NCI-H146 (cell line): ENCODE measurements around the gene PASK.
"Not testable (repeated sequence)": the region's sequence is repeated elsewhere in the genome, so short reads cannot be mapped to it uniquely, and the experiment has no call there.

Source experiments
- DNase-seq: peaks from one replicate; lab custom pipeline; 2025; lab: John Stamatoyannopoulos, UW

The PASK gene

GRCh38 chr2:241148891-241149674, at the start of gene PASK:
TSS of gene PASK (minus strand) at chr2:241149472. CDS start at chr2:241143032, 6,440 bp downstream.
- DNase-seq: peak; percentile 97

- DNase-seq: no peak
Observed at GRCh38 chr2:241198381-241199279, 49.4 kb upstream of the PASK start.

GRCh38 chr2:241197947-241198346, 48.7 kb upstream of the PASK start:
- no peak for DNase-seq

DNA sequence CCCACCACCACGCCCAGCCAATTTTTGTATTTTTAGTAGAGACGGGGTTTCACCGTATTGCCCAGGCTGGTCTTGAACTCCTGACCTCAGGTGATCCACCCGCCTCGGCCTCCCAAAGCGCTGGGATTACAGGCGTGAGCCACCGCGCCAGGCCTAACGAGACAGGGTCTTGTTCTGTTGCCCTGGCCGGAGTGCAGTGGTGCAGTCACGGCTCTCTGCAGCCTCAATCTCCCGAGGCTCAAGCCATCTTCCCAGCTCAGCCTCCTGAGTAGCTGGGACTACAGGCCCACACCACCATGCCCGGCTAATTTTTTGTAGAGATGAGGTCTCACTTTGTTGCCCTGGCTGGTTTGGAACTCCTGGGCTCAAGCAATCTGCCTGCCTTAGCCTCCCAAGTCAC, 48.0 kb upstream of the PASK start:
- not testable (repeated sequence) for DNase-seq

DNA sequence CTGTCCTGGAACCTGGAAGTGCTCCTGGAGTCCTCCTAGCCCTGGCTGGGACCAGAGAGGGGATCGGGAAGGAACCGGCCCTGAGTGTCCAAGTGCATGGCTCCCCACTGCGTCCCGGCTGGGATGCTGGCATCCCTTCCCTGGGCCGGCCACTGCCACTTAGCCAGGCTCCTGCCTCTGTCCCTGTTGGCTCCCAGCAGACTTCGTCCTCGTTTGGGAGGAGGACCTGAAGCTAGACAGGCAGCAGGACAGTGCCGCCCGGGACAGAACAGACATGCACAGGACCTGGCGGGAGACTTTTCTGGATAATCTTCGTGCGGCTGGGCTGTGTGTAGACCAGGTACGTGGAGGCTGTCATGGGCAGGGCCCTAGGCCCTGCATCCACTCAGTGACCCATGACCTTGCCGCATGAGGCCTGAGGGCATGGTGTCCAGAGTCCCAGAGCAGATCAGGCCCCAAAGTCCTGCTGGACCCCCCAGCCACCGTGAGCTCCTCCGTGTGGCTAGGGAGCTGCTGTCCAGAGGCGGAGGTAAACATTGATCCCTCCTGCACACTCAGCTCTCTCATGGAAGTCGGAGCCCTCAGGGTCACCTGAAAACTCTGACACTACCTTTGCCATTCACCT, 46.3 kb upstream of the PASK start:
- no peak for DNase-seq

GRCh38 chr2:241194811-241195210, 45.5 kb upstream of the PASK start:
- DNase-seq: no peak

- no peak for DNase-seq
Observed at GRCh38 chr2:241193271-241193670, 44.0 kb upstream of the PASK start.

DNA sequence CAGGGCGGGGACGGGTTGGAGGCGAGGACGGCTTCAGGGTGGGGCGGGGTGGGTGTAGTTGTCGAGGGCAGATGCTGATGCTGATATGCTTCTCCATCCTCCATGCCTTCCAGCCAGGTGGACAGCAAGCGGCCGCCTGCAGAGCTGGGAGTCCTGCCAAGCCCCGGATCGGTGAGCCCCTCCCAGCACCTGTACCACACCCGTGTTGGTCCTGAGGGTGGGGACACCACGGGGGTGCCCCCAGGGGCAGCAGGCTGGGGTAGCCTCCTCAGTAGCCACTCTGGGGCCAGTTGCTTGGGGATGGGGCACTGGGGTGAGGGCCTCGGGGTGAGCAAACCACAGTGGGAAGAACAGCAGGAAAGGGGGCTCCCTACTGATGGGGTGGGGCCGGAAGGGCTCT, 41.8 kb upstream of the PASK start:
- peak; percentile 77 for DNase-seq

DNA sequence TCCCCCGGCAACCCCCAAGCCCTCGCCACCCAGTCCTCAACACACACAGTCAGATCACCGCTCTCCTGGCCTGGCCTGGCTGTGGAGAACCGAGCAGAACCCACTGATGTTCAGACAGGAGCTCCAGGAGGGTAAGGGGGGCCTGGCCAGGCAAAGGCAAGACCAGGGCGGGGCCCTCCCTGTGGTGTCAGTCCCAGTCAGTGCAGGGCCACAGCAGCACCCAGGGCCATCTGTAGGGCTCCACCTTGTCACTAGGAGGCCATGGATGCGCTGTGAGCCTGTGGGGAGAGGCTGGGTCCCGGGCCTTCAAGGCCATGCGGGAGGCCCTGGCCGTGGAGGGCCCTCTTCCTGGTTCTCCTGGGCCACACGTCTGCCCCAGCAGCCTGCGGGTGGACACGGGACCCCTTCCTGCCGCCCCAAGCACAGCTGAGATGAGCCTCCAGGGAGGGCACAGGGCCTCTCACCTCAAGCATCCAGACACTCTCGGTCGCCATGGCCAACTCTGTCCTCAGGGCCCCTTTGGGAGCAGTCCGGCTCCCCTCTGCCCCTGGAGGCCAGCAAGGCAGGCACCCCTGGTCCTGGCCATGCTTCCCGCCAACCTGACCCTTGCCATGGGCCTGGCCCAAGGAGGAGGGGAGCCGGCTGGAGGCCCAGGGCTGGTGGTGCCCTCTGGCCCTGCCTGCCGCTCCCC, 41.2 kb upstream of the PASK start:
- no peak for DNase-seq

- DNase-seq: no peak
Observed at GRCh38 chr2:241189856-241190201, 40.6 kb upstream of the PASK start.

DNA sequence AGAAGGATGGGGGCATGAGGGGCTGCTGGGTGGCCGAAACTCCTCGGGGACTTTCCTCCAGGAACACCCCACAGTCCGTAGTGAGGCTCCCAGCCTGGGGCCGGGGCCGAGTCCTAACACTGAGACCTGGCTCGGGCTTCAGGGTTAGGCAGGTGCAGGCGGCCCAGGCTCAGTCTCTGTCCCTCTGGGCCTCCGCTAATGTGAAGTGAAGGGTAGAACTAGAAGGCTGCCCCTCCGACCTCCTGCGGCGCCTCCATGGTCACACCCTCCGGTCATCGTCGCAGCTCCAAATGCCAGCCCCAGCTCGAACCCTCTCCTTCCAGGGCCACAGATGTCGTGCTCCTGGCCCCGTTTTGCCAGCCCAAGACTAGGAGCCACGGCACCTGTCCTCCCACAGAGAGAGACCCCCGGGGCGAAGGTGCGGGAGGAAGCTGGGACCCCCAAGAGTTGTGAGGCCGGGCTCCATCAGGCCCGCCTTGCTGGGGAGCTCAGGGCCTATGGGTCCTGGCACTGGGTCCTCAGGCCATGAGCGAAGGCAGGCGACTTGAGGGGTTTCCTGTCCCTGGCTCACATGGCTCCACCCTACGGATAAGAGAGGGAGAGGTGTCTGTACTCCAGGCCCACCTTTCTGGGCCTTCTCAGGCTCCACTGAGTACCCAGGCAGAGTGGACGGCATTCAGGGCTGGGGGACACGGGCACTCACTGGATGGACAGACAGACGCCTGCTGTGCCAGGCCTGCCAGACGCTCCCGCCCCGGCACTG, 40.0 kb upstream of the PASK start:
- no peak for DNase-seq

- DNase-seq: no peak
Observed at GRCh38 chr2:241188361-241189092, 39.3 kb upstream of the PASK start, which contains the start of gene ANO7. TSS of gene ANO7 (plus strand) at chr2:241188677. CDS start at chr2:241190064, 1,387 bp downstream.

DNA sequence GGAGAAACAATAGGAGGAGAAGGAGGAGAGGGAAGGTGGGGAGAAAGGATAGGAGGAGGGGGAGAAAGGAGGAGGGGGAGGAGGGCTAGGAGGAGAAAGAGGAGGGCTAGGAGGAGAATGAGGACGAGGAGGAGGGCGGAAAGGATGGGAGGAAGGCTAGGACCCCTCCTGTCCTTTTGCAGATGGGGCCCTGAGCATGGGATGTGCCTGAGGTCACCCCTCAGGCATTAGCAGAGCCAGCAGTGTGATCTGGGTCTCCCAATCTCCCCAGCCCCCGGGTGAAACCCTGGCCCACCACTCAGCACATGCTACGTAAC, 38.6 kb upstream of the PASK start:
- DNase-seq: no peak

- DNase-seq: no peak
Observed at GRCh38 chr2:241187101-241187917, 38.0 kb upstream of the PASK start.

- DNase-seq: no peak
Observed at GRCh38 chr2:241185961-241186360, 36.7 kb upstream of the PASK start.

- DNase-seq: no peak
Observed at GRCh38 chr2:241184901-241185300, 35.6 kb upstream of the PASK start.

- no peak for DNase-seq
Observed at GRCh38 chr2:241183221-241183620, 33.9 kb upstream of the PASK start.

DNA sequence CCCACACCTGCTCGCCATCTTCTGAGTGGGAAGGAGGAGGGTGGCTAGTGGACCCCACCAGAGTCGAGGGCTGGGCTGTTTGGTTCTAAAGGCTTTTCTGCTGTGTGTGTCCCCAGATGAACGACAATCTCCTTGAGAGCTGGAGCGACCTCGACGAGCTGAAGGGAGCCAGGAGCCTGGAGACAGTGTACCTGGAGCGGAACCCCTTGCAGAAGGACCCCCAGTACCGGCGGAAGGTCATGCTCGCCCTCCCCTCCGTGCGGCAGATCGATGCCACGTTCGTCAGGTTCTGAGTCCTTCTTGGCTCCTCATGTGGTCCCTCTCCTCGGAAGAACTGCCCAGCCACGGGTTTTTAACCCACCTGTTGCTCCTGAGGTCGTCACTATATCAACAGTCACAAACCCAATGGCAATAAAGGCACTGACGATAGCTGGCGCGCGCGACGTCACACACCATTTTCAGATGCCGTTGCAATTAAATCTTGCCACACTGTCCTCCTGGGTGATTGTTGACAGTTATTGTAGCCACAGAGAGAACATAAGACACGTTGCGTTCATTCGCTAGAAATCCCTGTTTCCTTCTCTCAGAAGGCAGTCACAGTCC, 33.4 kb upstream of the PASK start:
- no peak for DNase-seq

DNA sequence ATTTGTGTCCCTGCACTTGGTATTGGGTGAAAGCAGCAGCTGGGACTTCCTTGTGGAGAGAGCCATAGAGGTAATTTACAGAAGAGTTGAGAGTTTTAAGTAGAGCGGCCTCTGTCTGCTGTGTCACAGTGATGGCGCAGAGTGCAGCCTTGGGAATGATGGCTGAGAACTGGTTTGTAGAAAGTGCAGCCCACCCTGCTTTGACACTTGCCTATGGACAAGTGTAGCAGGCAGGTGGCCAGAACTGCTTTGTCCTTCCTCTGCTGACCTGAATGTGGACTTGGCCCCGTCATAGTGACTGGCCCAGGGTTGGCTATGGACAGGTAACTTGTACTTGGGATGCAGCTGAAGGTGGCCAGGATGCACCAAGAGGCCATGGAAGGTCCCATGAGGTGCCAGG, 32.9 kb upstream of the PASK start:
- no peak for DNase-seq
